HEK293 (cell line): ENCODE measurements around the gene IRS1.

Source experiments
- CTCF ChIA-PET: fragments of 350-600 bp; formaldehyde crosslinking; extraction: SDS; loops from one replicate; lab custom pipeline; 2021; ENCODE audit warnings: antibody characterized with exemption; lab: Yijun Ruan, JAX
- POLR2A ChIA-PET: fragments of 300-600 bp; formaldehyde crosslinking; extraction: SDS; loops from one replicate; lab custom pipeline; 2020; ENCODE audit warnings: antibody characterized with exemption, inconsistent platforms; lab: Yijun Ruan, JAX
- H3K27ac ChIP-seq: fragments of 200-500 bp; sonication (Bioruptor generic); 2 replicates; pipeline ENCODE4 v1.5.1; 2014; ENCODE audit warnings: low read depth, low read length, control low read depth, inconsistent platforms; ENCODE audit errors: extremely low read depth
- H3K36me3 ChIP-seq, 2 experiments: fragments of 200-500 bp in 1 of 2; sonication (Bioruptor generic) in 1 of 2; 1 replicate in 1 of 2; 2 replicates in 1 of 2; pipeline ENCODE4 v1.5.1; 2014 to 2017; ENCODE audit warnings: inconsistent platforms in 2 of 2, low read length in 2 of 2; ENCODE audit not compliant: control insufficient read depth in 2 of 2, insufficient read depth in 1 of 2
- H3K4me1 ChIP-seq: fragments of 200-500 bp; sonication (Bioruptor generic); 2 replicates; pipeline ENCODE4 v1.5.1; 2014; ENCODE audit warnings: mild to moderate bottlenecking, low read length, inconsistent platforms; ENCODE audit not compliant: control insufficient read depth, insufficient read depth
- H3K4me3 ChIP-seq: 2 replicates; pipeline ENCODE4 v1.5.1; 2011; ENCODE audit warnings: low read depth, mild to moderate bottlenecking, control low read depth, low read length, moderate library complexity
- H3K9me3 ChIP-seq: fragments of 200-500 bp; sonication (Bioruptor generic); 2 replicates; pipeline ENCODE4 v1.5.1; 2014; ENCODE audit warnings: low read depth, low read length, inconsistent platforms; ENCODE audit not compliant: control insufficient read depth, insufficient read depth
- EGR2 ChIP-seq: fragments of 450-650 bp; formaldehyde crosslinking; IDR thresholded peaks from 2 replicates; pipeline ENCODE4 v1.5.1; 2016; ENCODE audit warnings: low read depth, missing biosample characterization, missing genetic modification characterization
- KLF10 ChIP-seq: fragments of 450-650 bp; IDR thresholded peaks from 2 replicates; pipeline ENCODE4 v1.5.1; 2018; ENCODE audit warnings: missing biosample characterization, mild to moderate bottlenecking, missing genetic modification characterization
- SCRT1 ChIP-seq: fragments of 450-650 bp; formaldehyde crosslinking; IDR thresholded peaks from 2 replicates; pipeline ENCODE4 v1.5.1; 2016; ENCODE audit warnings: missing biosample characterization, missing genetic modification characterization, borderline replicate concordance
- TCF7L2 ChIP-seq: IDR thresholded peaks from 2 replicates; pipeline ENCODE4 v1.6.1; 2011; ENCODE audit warnings: low read depth, mild to moderate bottlenecking, inconsistent platforms, low read length, moderate library complexity, borderline replicate concordance
- TRIM28 ChIP-seq: IDR thresholded peaks from 2 replicates; pipeline ENCODE4 v1.6.1; 2011; ENCODE audit warnings: low read length, control low read depth, borderline replicate concordance
- ZBTB17 ChIP-seq: fragments of 450-650 bp; formaldehyde crosslinking; IDR thresholded peaks from 2 replicates; pipeline ENCODE4 v1.5.1; 2016; ENCODE audit warnings: missing biosample characterization, missing genetic modification characterization
- ZBTB6 ChIP-seq: fragments of 450-650 bp; formaldehyde crosslinking; IDR thresholded peaks from 2 replicates; pipeline ENCODE4 v1.5.1; 2017; ENCODE audit warnings: missing biosample characterization, missing genetic modification characterization
- ZNF133 ChIP-seq: fragments of 450-650 bp; formaldehyde crosslinking; IDR thresholded peaks from 2 replicates; pipeline ENCODE4 v1.5.1; 2016; ENCODE audit warnings: missing biosample characterization, missing genetic modification characterization
- ZNF19 ChIP-seq: fragments of 450-650 bp; formaldehyde crosslinking; IDR thresholded peaks from 2 replicates; pipeline ENCODE4; 2016; ENCODE audit warnings: missing biosample characterization, missing genetic modification characterization, low read depth
- ZNF223 ChIP-seq: fragments of 450-650 bp; formaldehyde crosslinking; IDR thresholded peaks from 2 replicates; pipeline ENCODE4 v1.5.1; 2016; ENCODE audit warnings: missing biosample characterization, missing genetic modification characterization
- ZNF266 ChIP-seq: fragments of 450-650 bp; formaldehyde crosslinking; IDR thresholded peaks from 2 replicates; pipeline ENCODE4 v1.5.1; 2016; ENCODE audit warnings: missing biosample characterization, missing genetic modification characterization, low read depth
- ZNF280D ChIP-seq: fragments of 450-650 bp; formaldehyde crosslinking; IDR thresholded peaks from 2 replicates; pipeline ENCODE4 v1.5.1; 2016; ENCODE audit warnings: missing biosample characterization, missing genetic modification characterization
- ZNF324 ChIP-seq: fragments of 450-650 bp; formaldehyde crosslinking; IDR thresholded peaks from 2 replicates; pipeline ENCODE4 v1.5.1; 2016; ENCODE audit warnings: missing biosample characterization, missing genetic modification characterization
- ZNF426 ChIP-seq: fragments of 450-650 bp; formaldehyde crosslinking; IDR thresholded peaks from 2 replicates; pipeline ENCODE4 v1.5.1; 2017; ENCODE audit warnings: missing biosample characterization, missing genetic modification characterization, mild to moderate bottlenecking, inconsistent platforms, moderate library complexity
- ZNF544 ChIP-seq: fragments of 450-650 bp; formaldehyde crosslinking; IDR thresholded peaks from 2 replicates; pipeline ENCODE4 v1.5.0; 2017; ENCODE audit warnings: missing biosample characterization, missing genetic modification characterization
- ZNF555 ChIP-seq: fragments of 450-650 bp; formaldehyde crosslinking; conservative IDR thresholded peaks from 2 replicates; pipeline ENCODE4 v1.5.1; 2017; ENCODE audit warnings: missing biosample characterization, mild to moderate bottlenecking, missing genetic modification characterization, inconsistent platforms
- ZNF600 ChIP-seq: fragments of 450-650 bp; formaldehyde crosslinking; IDR thresholded peaks from 2 replicates; pipeline ENCODE4 v1.5.1; 2016; ENCODE audit warnings: missing biosample characterization, missing genetic modification characterization
- ZNF623 ChIP-seq: fragments of 450-650 bp; formaldehyde crosslinking; IDR thresholded peaks from 2 replicates; pipeline ENCODE4 v1.5.1; 2016; ENCODE audit warnings: missing biosample characterization, missing genetic modification characterization
- ZNF624 ChIP-seq: fragments of 450-650 bp; formaldehyde crosslinking; IDR thresholded peaks from 2 replicates; pipeline ENCODE4 v1.5.1; 2017; ENCODE audit warnings: missing biosample characterization, missing genetic modification characterization
- ZNF768 ChIP-seq: fragments of 450-650 bp; formaldehyde crosslinking; IDR thresholded peaks from 2 replicates; pipeline ENCODE4 v1.5.1; 2018; ENCODE audit warnings: missing biosample characterization, mild to moderate bottlenecking, missing genetic modification characterization
- ZNF777 ChIP-seq: fragments of 450-650 bp; formaldehyde crosslinking; IDR thresholded peaks from 2 replicates; pipeline ENCODE4 v1.5.1; 2017; ENCODE audit warnings: missing biosample characterization, missing genetic modification characterization, borderline replicate concordance
- ZNF785 ChIP-seq: fragments of 450-650 bp; formaldehyde crosslinking; IDR thresholded peaks from 2 replicates; pipeline ENCODE4 v1.5.1; 2016; ENCODE audit warnings: missing biosample characterization, missing genetic modification characterization
- ZSCAN23 ChIP-seq: fragments of 450-650 bp; formaldehyde crosslinking; IDR thresholded peaks from 2 replicates; pipeline ENCODE4 v1.5.1; 2016; ENCODE audit warnings: missing biosample characterization, missing genetic modification characterization
- TF ChIP-seq, protein P1 (sequence below): fragments of 450-650 bp; formaldehyde crosslinking; IDR thresholded peaks from 2 replicates; pipeline ENCODE4; 2016; ENCODE audit warnings: missing biosample characterization, missing genetic modification characterization
- TF ChIP-seq, protein P2 (sequence below): fragments of 450-650 bp; formaldehyde crosslinking; IDR thresholded peaks from 2 replicates; pipeline ENCODE4 v1.5.1; 2017; ENCODE audit warnings: missing biosample characterization, missing genetic modification characterization

IRS1 gene

GRCh38 chr2:226763320-226763719 is 36.3 kb downstream of the IRS1 start (continued):
- TF ChIP-seq ZNF324: no peak
- no peak for TF ChIP-seq ZNF133 (tag by site-specific recombination)
- TF ChIP-seq, protein P1, sequence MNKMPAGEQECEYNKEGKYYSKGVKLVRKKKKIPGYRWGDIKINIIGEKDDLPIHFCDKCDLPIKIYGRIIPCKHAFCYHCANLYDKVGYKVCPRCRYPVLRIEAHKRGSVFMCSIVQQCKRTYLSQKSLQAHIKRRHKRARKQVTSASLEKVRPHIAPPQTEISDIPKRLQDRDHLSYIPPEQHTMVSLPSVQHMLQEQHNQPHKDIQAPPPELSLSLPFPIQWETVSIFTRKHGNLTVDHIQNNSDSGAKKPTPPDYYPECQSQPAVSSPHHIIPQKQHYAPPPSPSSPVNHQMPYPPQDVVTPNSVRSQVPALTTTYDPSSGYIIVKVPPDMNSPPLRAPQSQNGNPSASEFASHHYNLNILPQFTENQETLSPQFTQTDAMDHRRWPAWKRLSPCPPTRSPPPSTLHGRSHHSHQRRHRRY (tag by site-specific recombination): no peak
- no peak for TF ChIP-seq ZBTB17 (tag by site-specific recombination)

GRCh38 chr2:226761195-226761583 is 38.4 kb downstream of the IRS1 start:
- Histone ChIP-seq H3K27ac (no peak overlapping the region), H3K9me3 (no peaks in the 10 kb centered on the region), H3K4me1 (peaks cover 15% of the 10 kb centered on the region), H3K4me3 (no peak overlapping the region)
- CTCF ChIA-PET: interaction anchor here (0.6 to 1.0 kb wide), 3 partner anchors 10 to 72 kb away, joined by 3 to 6 read pairs (median 3); no protein-coding TSS in a partner anchor
- no peak for TF ChIP-seq ZNF777 (tag by site-specific recombination)
- no peak for TF ChIP-seq TRIM28
- no peak for TF ChIP-seq ZNF223 (tag by site-specific recombination)
- no peak for TF ChIP-seq ZNF266 (tag by site-specific recombination)
- TF ChIP-seq, all 188 proteins: peak for 0
- H3K36me3 ChIP-seq: peaks cover 0 to 5% of the 10 kb centered on the region in 2 experiments; a peak in 1 of 3 replicates
- POLR2A ChIA-PET: no interaction called here

DNA sequence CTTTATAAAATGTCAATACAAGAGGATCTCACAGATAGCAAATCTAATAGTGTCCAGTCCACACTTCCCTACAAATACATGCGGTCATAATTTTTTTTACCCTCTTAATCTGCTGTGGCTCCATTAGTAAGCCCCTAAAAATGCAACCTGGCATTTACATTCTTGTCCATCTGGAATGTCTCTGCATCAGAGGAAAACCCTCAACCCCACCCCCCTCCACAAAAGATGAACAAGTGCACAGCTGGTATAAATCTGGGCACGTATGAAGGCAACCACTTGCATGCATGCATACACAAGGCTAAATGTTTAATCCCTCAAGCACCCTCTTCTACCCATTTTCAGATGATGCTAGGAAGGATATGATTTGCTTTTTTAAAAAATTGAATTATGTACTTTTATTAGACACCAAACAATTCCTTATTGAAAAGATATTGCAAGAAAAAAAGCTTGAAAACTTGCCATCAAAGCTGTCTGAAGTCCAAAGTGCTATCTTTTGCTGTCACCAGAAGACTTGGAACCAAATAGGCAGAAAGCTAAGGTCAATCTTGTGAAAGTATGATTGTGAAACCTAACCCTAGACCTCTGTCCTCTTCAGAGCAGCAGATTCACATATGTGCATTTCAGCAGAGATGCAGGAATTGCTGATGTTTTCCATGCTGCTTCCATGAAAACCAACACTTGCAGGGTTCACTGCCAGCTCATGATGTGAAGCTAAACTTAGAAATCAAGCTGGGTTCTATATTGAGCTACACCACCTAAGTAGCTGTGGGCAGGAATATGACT is 39.0 kb downstream of the IRS1 start:
- peaks cover 21% of the 10 kb centered on the region for H3K4me1 ChIP-seq
- ChIA-PET CTCF (interaction anchor here (0.6 to 1.0 kb wide), 3 partner anchors 9 to 71 kb away, joined by 3 to 6 read pairs (median 3); no protein-coding TSS in a partner anchor), POLR2A (no interaction called here)
- H3K9me3 ChIP-seq: no peaks in the 10 kb centered on the region
- H3K36me3 ChIP-seq: peaks cover 0 to 5% of the 10 kb centered on the region in 2 experiments; a peak in 1 of 3 replicates
- TF ChIP-seq ZNF19 (tag by site-specific recombination): no peak
- no peak for TF ChIP-seq ZNF623 (tag by site-specific recombination)
- TF ChIP-seq TCF7L2: no peak
- TF ChIP-seq SCRT1 (tag by site-specific recombination): no peak
- no peak for TF ChIP-seq EGR2
- no peak for TF ChIP-seq ZNF785 (tag by site-specific recombination)
- no peak for TF ChIP-seq ZBTB6 (tag by site-specific recombination)
- TF ChIP-seq ZNF768: no peak
- no peak for TF ChIP-seq KLF10 (tag by site-specific recombination)
- TF ChIP-seq ZNF555: no peak
- TF ChIP-seq ZNF324: no peak
- no peak for TF ChIP-seq ZNF544 (tag by site-specific recombination)
- no peak for TF ChIP-seq ZBTB17 (tag by site-specific recombination)
- no peak for TF ChIP-seq ZNF426
- no peak for TF ChIP-seq ZNF266 (tag by site-specific recombination)
- TF ChIP-seq ZSCAN23: no peak
- TF ChIP-seq ZNF600 (tag by site-specific recombination): no peak
- no peak for TF ChIP-seq ZNF280D (tag by site-specific recombination)
- no peak for TF ChIP-seq ZNF624
- TF ChIP-seq, protein P2, sequence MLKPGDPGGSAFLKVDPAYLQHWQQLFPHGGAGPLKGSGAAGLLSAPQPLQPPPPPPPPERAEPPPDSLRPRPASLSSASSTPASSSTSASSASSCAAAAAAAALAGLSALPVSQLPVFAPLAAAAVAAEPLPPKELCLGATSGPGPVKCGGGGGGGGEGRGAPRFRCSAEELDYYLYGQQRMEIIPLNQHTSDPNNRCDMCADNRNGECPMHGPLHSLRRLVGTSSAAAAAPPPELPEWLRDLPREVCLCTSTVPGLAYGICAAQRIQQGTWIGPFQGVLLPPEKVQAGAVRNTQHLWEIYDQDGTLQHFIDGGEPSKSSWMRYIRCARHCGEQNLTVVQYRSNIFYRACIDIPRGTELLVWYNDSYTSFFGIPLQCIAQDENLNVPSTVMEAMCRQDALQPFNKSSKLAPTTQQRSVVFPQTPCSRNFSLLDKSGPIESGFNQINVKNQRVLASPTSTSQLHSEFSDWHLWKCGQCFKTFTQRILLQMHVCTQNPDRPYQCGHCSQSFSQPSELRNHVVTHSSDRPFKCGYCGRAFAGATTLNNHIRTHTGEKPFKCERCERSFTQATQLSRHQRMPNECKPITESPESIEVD (tag by site-specific recombination): no peak
- H3K4me3 ChIP-seq: no peak overlapping the region
- H3K27ac ChIP-seq: no peak overlapping the region
